T follicular helper cell (primary cell): Measurements from ENCODE around the gene RAC2.

Source experiments
- DNase-seq: peaks from one replicate; pipeline ENCODE4 v3.0.0-alpha.2; 2020; ENCODE audit warnings: low read depth

RAC2 gene

GRCh38 chr22:37275622-37276021 is 31.6 kb upstream of the RAC2 start:
- DNase-seq, result no peak

GRCh38 chr22:37275134-37275533 is 31.1 kb upstream of the RAC2 start:
- no peak for DNase-seq

- no peak for DNase-seq
These were observed 30.4 kb upstream of the RAC2 start for GRCh38 chr22:37274380-37274862.

GRCh38 chr22:37273846-37274225 is 29.8 kb upstream of the RAC2 start:
- no peak for DNase-seq

- no peak for DNase-seq
These were observed 29.2 kb upstream of the RAC2 start for GRCh38 chr22:37273126-37273845.

GRCh38 chr22:37270928-37271650 is 27.0 kb upstream of the RAC2 start:
- DNase-seq, result no peak

- DNase-seq, result no peak
These were observed 26.0 kb upstream of the RAC2 start for GRCh38 chr22:37269936-37270678.

- no peak for DNase-seq
These were observed 23.8 kb upstream of the RAC2 start for GRCh38 chr22:37267661-37268413.

GRCh38 chr22:37267135-37267587 is 23.1 kb upstream of the RAC2 start:
- peak; percentile 60 for DNase-seq

- DNase-seq, result no peak
These were observed 22.6 kb upstream of the RAC2 start for GRCh38 chr22:37266581-37267134.

- no peak for DNase-seq
These were observed 20.2 kb upstream of the RAC2 start for GRCh38 chr22:37263966-37264887.

- no peak for DNase-seq
These were observed 18.3 kb upstream of the RAC2 start for GRCh38 chr22:37262346-37262745.

- peak; percentile 41 for DNase-seq
These were observed 16.9 kb upstream of the RAC2 start for GRCh38 chr22:37260901-37261336.

GRCh38 chr22:37260155-37260795 is 16.2 kb upstream of the RAC2 start:
- DNase-seq, result no peak

- no peak for DNase-seq
These were observed 15.5 kb upstream of the RAC2 start for GRCh38 chr22:37259540-37260029.

- DNase-seq, result no peak
These were observed 14.8 kb upstream of the RAC2 start for GRCh38 chr22:37258753-37259401.

GRCh38 chr22:37258005-37258752 is 14.1 kb upstream of the RAC2 start:
- DNase-seq, result no peak

- DNase-seq, result no peak
These were observed 12.1 kb upstream of the RAC2 start for GRCh38 chr22:37256075-37256726.
